HepG2 (cell line): Measurements from ENCODE around the gene MAGEB17. TPM values are rescaled to one million over a fixed set of nuclear protein-coding genes. Genes with fewer than 3 reads are reported as not detected.

Experiments
- ATAC-seq: fragments of 200-7000 bp; cut with Tn5 transposase; 3 replicates; pipeline ENCODE4 v1.9.1; 2020; ENCODE audit warnings: mild to moderate bottlenecking, moderate library complexity
- BruUV-seq: library from RNA; stranded (reverse); fragments of 400-500 nt; replicated peaks from 2 replicates; lab custom pipeline; 2021; lab: Mats Ljungman, UMichigan
- CTCF ChIA-PET: fragments of 300-600 bp; formaldehyde crosslinking; extraction: SDS; loops from one replicate; lab custom pipeline; 2021; ENCODE audit warnings: low total read pairs, inconsistent platforms, low intra/inter-chr PET ratio; lab: Yijun Ruan, JAX
- POLR2A ChIA-PET: fragments of 350-600 bp; sonication (Branson Sonifier 250); formaldehyde crosslinking; loops from one replicate; lab custom pipeline; 2020; ENCODE audit warnings: antibody characterized with exemption, inconsistent platforms; lab: Yijun Ruan, JAX
- DNase-seq: peaks from one replicate; pipeline ENCODE4 v3.0.0-alpha.2; 2015; ENCODE audit warnings: low spot score
- FAIRE-seq: peaks from 3 replicates; lab custom pipeline; 2011; peaks lifted over from hg19 to GRCh38; lab: Jason Lieb, UNC
- H2AFZ ChIP-seq: one replicate; pipeline ENCODE4 v1.6.1; 2011; ENCODE audit warnings: low read length, inconsistent platforms
- H3K27ac ChIP-seq: fragments of 300-600 bp; 3 replicates; pipeline ENCODE4 v1.8.0; 2011; ENCODE audit warnings: mixed run types, mild to moderate bottlenecking, mixed read lengths, low read length, inconsistent platforms; ENCODE audit not compliant: insufficient read depth; ENCODE audit errors: extremely low read length
- H3K27me3 ChIP-seq, 2 experiments: fragments of 200-600 bp in 1 of 2; 2 replicates in 1 of 2; 3 replicates in 1 of 2; pipeline versions ENCODE4 v1.6.0 to v1.8.0; 2011; ENCODE audit warnings: low read length in 2 of 2, mild to moderate bottlenecking in 2 of 2, moderate library complexity in 2 of 2, inconsistent platforms in 1 of 2; ENCODE audit not compliant: insufficient read depth in 2 of 2, control insufficient read depth in 1 of 2
- H3K36me3 ChIP-seq, 2 experiments: fragments of 200-600 bp in 1 of 2; replicated peaks in 1 of 2; 2 replicates in 1 of 2; 3 replicates in 1 of 2; pipeline versions ENCODE4 v1.5.1 to v1.8.0; 2011; ENCODE audit warnings: low read length in 2 of 2, inconsistent platforms in 1 of 2; ENCODE audit not compliant: insufficient read depth in 2 of 2, control insufficient read depth in 1 of 2
- H3K4me1 ChIP-seq: 2 replicates; pipeline ENCODE4 v1.5.1; 2012; ENCODE audit warnings: low read length, inconsistent platforms; ENCODE audit not compliant: insufficient read depth
- H3K4me2 ChIP-seq: 2 replicates; pipeline ENCODE4 v1.6.0; 2011; ENCODE audit warnings: low read depth, low read length, inconsistent platforms
- H3K4me3 ChIP-seq, 3 experiments: fragments of 200-600 bp in 1 of 3; sonication (generic), shearing (Covaris generic) in 1 of 3; replicated peaks in 1 of 3; 2 replicates each; pipeline ENCODE4 v1.5.1; 2011 to 2016; ENCODE audit warnings: low read length in 3 of 3, inconsistent platforms in 2 of 3, low read depth in 2 of 3, mild to moderate bottlenecking in 2 of 3, control low read depth in 1 of 3, mixed read lengths in 1 of 3; ENCODE audit not compliant: insufficient read depth in 1 of 3
- H3K79me2 ChIP-seq: one replicate; pipeline ENCODE4 v1.6.1; 2011; ENCODE audit warnings: low read length, inconsistent platforms; ENCODE audit not compliant: insufficient read depth
- H3K9ac ChIP-seq: 2 replicates; pipeline ENCODE4 v1.6.0; 2011; ENCODE audit warnings: mild to moderate bottlenecking, low read depth, low read length, inconsistent platforms; ENCODE audit not compliant: insufficient read depth
- H3K9me3 ChIP-seq: 2 replicates; pipeline ENCODE4 v1.5.1; 2012; ENCODE audit warnings: mild to moderate bottlenecking, low read length
- H4K20me1 ChIP-seq: 2 replicates; pipeline ENCODE4 v1.6.0; 2011; ENCODE audit warnings: inconsistent platforms, mild to moderate bottlenecking, low read length, moderate library complexity; ENCODE audit not compliant: insufficient read depth
- CENPT ChIP-seq: sonication (generic); formaldehyde crosslinking; IDR thresholded peaks from 2 replicates; pipeline ENCODE4 v1.8.0; 2022; ENCODE audit warnings: low read depth, mild to moderate bottlenecking, moderate library complexity, missing genetic modification reagents
- IKZF4 ChIP-seq: sonication (generic); formaldehyde crosslinking; IDR thresholded peaks from 2 replicates; pipeline ENCODE4 v1.5.1; 2020; ENCODE audit warnings: borderline replicate concordance, mild to moderate bottlenecking, low read depth, missing genetic modification reagents; ENCODE audit errors: not compliant biosample characterization
- KAT7 ChIP-seq: IDR thresholded peaks from 2 replicates; pipeline ENCODE4 v1.6.1; 2018; ENCODE audit warnings: borderline replicate concordance, missing compliant biosample characterization
- KDM3A ChIP-seq: IDR thresholded peaks from 2 replicates; pipeline ENCODE4 v1.6.1; 2018; ENCODE audit warnings: low read depth, missing compliant biosample characterization
- REPIN1 ChIP-seq: sonication (generic); formaldehyde crosslinking; IDR thresholded peaks from 2 replicates; pipeline ENCODE4 v1.8.0; 2022; ENCODE audit warnings: missing genetic modification reagents, low read depth, mild to moderate bottlenecking, borderline replicate concordance
- RNF2 ChIP-seq: fragments of 450-650 bp; conservative IDR thresholded peaks from 2 replicates; pipeline ENCODE4 v1.6.1; 2016; ENCODE audit warnings: low read depth
- SNRNP70 ChIP-seq: fragments of 200-400 bp; formaldehyde crosslinking; IDR thresholded peaks from 2 replicates; pipeline ENCODE4 v1.6.1; 2017; ENCODE audit warnings: mild to moderate bottlenecking, low read depth, low read length, moderate library complexity
- SUZ12 ChIP-seq: fragments of 150-350 bp; IDR thresholded peaks from 2 replicates; pipeline ENCODE4 v1.6.1; 2014; ENCODE audit warnings: low read depth, low read length
- ZEB1 ChIP-seq: IDR thresholded peaks from 2 replicates; pipeline ENCODE4 v1.6.1; 2012; ENCODE audit warnings: mild to moderate bottlenecking, low read depth, inconsistent platforms; ENCODE audit not compliant: insufficient replicate concordance
- ZNF382 ChIP-seq: sonication (generic); formaldehyde crosslinking; IDR thresholded peaks from 2 replicates; pipeline ENCODE4 v1.5.0; 2020; ENCODE audit warnings: missing genetic modification reagents, mild to moderate bottlenecking, borderline replicate concordance
- WGBS: methylation state at CpG from one replicate; pipeline ENCODE4 v1.1.6; 2017; ENCODE audit warnings: low lambda C conversion rate; 5-methylcytosine and 5-hydroxymethylcytosine counted together
- in situ Hi-C: cut with HindIII; loops from 2 replicates; pipeline ENCODE4 v1.10.0; 2017; ENCODE audit warnings: low pct_unique_long_range_greater_than_20kb; ENCODE audit not compliant: extremely low pct_ligation_motif_present
- intact Hi-C: fragments of 100-400 bp; cut with micrococcal nuclease; formaldehyde crosslinking; loops from one replicate; pipeline ENCODE4 v1.10.0; 2022; ENCODE audit not compliant: unreplicated experiment
- polyA plus RNA-seq, 8 experiments: library from polyadenylated mRNA; depleted of rRNA in 3 of 8; stranded (reverse) in 7 of 8; unstranded in 1 of 8; fragments of >200 nt; fragmentation: Illumina TruSeq in 4 of 8; extraction: Trizol in 4 of 8; gene quantifications; 2 replicates each; pipeline versions ENCODE4 v1.2.1 to v1.2.3, GENCODE V29; 2011 to 2016; ENCODE audit warnings: low read depth in 4 of 8, missing spikeins in 1 of 8, mixed read lengths in 1 of 8; ENCODE audit not compliant: insufficient read depth in 1 of 8
- total RNA-seq, 5 experiments: library from RNA; depleted of rRNA; stranded (reverse); fragments of >200 nt; fragmentation: Illumina TruSeq; extraction: Trizol; gene quantifications; 2 replicates each; pipeline ENCODE4 v1.2.3, GENCODE V29; 2016; ENCODE audit warnings: low read depth in 1 of 5
- TF ChIP-seq, protein P1 (sequence below): IDR thresholded peaks from 2 replicates; pipeline ENCODE4 v1.6.1; 2018; ENCODE audit warnings: missing genetic modification reagents
- TF ChIP-seq, protein P2 (sequence below): sonication (generic); formaldehyde crosslinking; IDR thresholded peaks from 2 replicates; pipeline ENCODE4 v1.9.0; 2021; ENCODE audit warnings: mild to moderate bottlenecking, missing genetic modification reagents

MAGEB17 gene
- total and polyA plus RNA-seq, 2 of the 13 experiments (the other 11 are each of a cell fraction or from before 2014, with no cell fraction given): not detected

DNA sequence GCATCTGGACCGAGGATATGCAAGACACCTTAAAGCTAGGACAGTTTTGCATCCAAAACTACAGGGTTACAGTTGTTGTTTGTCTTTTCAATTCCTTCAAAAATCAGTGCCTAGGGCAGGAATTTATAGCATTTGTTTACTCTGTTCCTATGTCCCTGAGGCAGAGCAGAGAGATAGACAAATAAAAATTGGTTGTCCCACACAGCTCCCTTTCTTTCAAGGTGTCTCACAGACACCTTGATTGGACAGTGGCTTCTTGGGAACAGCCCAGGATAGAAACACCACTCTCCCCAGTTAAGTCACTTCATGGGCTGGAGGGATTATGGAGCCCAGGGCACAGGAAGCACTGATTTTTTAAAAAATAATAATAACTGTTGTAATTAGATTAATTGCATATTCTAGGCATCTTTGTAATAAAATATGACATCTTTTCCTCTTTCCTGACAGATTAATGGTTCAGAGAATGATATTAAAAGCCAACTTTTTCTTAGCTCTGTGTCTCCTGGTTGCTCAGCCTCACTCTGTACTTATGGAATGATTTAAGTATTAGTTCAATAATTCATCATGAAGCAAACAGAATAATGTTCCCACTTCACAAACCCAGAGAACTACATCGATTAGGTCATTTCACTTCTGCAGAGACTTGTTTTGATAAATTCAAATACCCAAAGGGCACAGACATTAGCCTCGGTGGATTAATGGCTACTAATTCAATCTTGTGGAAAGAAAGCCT is 8.2 kb downstream of the MAGEB17 start:
- no peaks in the 10 kb centered on the region for H3K79me2 ChIP-seq
- POLR2A ChIA-PET: no interaction called here
- TF ChIP-seq, protein P1, sequence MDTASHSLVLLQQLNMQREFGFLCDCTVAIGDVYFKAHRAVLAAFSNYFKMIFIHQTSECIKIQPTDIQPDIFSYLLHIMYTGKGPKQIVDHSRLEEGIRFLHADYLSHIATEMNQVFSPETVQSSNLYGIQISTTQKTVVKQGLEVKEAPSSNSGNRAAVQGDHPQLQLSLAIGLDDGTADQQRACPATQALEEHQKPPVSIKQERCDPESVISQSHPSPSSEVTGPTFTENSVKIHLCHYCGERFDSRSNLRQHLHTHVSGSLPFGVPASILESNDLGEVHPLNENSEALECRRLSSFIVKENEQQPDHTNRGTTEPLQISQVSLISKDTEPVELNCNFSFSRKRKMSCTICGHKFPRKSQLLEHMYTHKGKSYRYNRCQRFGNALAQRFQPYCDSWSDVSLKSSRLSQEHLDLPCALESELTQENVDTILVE: no peak
- no peak for TF ChIP-seq ZNF382 (CRISPR knock-in tag)
- TF ChIP-seq SUZ12: no peak
- no peak for TF ChIP-seq CENPT (CRISPR knock-in tag)
- no peak for TF ChIP-seq ZEB1
- no peak for TF ChIP-seq IKZF4 (CRISPR knock-in tag)
- no peak for TF ChIP-seq KAT7 (CRISPR knock-in tag)
- no peak for TF ChIP-seq SNRNP70
- TF ChIP-seq RNF2: no peak
- TF ChIP-seq, protein P2, sequence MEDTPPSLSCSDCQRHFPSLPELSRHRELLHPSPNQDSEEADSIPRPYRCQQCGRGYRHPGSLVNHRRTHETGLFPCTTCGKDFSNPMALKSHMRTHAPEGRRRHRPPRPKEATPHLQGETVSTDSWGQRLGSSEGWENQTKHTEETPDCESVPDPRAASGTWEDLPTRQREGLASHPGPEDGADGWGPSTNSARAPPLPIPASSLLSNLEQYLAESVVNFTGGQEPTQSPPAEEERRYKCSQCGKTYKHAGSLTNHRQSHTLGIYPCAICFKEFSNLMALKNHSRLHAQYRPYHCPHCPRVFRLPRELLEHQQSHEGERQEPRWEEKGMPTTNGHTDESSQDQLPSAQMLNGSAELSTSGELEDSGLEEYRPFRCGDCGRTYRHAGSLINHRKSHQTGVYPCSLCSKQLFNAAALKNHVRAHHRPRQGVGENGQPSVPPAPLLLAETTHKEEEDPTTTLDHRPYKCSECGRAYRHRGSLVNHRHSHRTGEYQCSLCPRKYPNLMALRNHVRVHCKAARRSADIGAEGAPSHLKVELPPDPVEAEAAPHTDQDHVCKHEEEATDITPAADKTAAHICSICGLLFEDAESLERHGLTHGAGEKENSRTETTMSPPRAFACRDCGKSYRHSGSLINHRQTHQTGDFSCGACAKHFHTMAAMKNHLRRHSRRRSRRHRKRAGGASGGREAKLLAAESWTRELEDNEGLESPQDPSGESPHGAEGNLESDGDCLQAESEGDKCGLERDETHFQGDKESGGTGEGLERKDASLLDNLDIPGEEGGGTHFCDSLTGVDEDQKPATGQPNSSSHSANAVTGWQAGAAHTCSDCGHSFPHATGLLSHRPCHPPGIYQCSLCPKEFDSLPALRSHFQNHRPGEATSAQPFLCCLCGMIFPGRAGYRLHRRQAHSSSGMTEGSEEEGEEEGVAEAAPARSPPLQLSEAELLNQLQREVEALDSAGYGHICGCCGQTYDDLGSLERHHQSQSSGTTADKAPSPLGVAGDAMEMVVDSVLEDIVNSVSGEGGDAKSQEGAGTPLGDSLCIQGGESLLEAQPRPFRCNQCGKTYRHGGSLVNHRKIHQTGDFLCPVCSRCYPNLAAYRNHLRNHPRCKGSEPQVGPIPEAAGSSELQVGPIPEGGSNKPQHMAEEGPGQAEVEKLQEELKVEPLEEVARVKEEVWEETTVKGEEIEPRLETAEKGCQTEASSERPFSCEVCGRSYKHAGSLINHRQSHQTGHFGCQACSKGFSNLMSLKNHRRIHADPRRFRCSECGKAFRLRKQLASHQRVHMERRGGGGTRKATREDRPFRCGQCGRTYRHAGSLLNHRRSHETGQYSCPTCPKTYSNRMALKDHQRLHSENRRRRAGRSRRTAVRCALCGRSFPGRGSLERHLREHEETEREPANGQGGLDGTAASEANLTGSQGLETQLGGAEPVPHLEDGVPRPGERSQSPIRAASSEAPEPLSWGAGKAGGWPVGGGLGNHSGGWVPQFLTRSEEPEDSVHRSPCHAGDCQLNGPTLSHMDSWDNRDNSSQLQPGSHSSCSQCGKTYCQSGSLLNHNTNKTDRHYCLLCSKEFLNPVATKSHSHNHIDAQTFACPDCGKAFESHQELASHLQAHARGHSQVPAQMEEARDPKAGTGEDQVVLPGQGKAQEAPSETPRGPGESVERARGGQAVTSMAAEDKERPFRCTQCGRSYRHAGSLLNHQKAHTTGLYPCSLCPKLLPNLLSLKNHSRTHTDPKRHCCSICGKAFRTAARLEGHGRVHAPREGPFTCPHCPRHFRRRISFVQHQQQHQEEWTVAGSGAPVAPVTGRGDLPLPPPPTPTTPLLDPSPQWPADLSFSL (CRISPR knock-in tag): no peak
- no peak for TF ChIP-seq REPIN1 (CRISPR knock-in tag)
- TF ChIP-seq KDM3A: no peak
- TF ChIP-seq, all 625 proteins: peak for 0
- no peaks in the 10 kb centered on the region for H4K20me1 ChIP-seq
- no peak overlapping the region for H3K27ac ChIP-seq
- no peak overlapping the region for H2AFZ ChIP-seq
- no peak for ATAC-seq
- WGBS: 0% methylated on average over 2 of the region's 3 CpGs
- H3K9ac ChIP-seq: no peak overlapping the region
- no peaks in the 10 kb centered on the region for H3K4me1 ChIP-seq
- no peak overlapping the region for H3K4me3 ChIP-seq
- in situ Hi-C loops (no loop called here), intact Hi-C loops (no loop called here)
- CTCF ChIA-PET: no interaction called here
- no peaks in the 10 kb centered on the region; a peak in 1 of 5 replicates for H3K27me3 ChIP-seq
- FAIRE-seq: no peak
- H3K9me3 ChIP-seq: no peaks in the 10 kb centered on the region
- no peak for DNase-seq
- no peaks in the 10 kb centered on the region for H3K36me3 ChIP-seq
- BruUV-seq: no TSS peak
- H3K4me2 ChIP-seq: no peak overlapping the region
